Progenitor cell of endocrine pancreas (in vitro differentiated cells): ENCODE data around the gene KIRREL1. TPM values are rescaled to one million over a fixed set of nuclear protein-coding genes. Genes with fewer than 3 reads are reported as not detected.

Experiments
- DNase-seq: peaks from one replicate; pipeline ENCODE4 v3.0.0; 2021; ENCODE audit warnings: low spot score; ENCODE audit not compliant: unreplicated experiment
- H3K27ac Mint-ChIP-seq: 2 replicates; pipeline ENCODE4 v1.8.0; 2021; ENCODE audit warnings: mild to moderate bottlenecking, moderate library complexity, mixed read lengths
- H3K27me3 Mint-ChIP-seq: 2 replicates; pipeline ENCODE4 v1.8.0; 2021; ENCODE audit warnings: mixed read lengths
- H3K36me3 Mint-ChIP-seq: 2 replicates; pipeline ENCODE4 v1.8.0; 2022; ENCODE audit warnings: mixed read lengths; ENCODE audit not compliant: insufficient read depth
- H3K4me1 Mint-ChIP-seq: 2 replicates; pipeline ENCODE4 v1.8.0; 2021; ENCODE audit warnings: low read depth, mixed read lengths
- H3K4me3 Mint-ChIP-seq: 2 replicates; pipeline ENCODE4 v1.8.0; 2021; ENCODE audit warnings: low read depth, mild to moderate bottlenecking, moderate library complexity, mixed read lengths
- H3K9me3 Mint-ChIP-seq: 2 replicates; pipeline ENCODE4 v1.8.0; 2021; ENCODE audit warnings: low read depth, mixed read lengths
- CTCF ChIP-seq: fragments of 200-600 bp; sonication (generic); IDR thresholded peaks from one replicate; pipeline ENCODE4 v1.5.0; 2021; ENCODE audit warnings: antibody characterized with exemption, mild to moderate bottlenecking; ENCODE audit not compliant: unreplicated experiment
- total RNA-seq: library from RNA; stranded (reverse); gene quantifications from 2 replicates; pipeline ENCODE4 v1.2.1, GENCODE V29; 2021

KIRREL1 gene
- total RNA-seq, 1 donor from 2014 or later, result 43.8 TPM

- H3K4me1 Mint-ChIP-seq, result peaks cover 78% of the 10 kb centered on the region
- no peak for TF ChIP-seq CTCF
- H3K4me3 Mint-ChIP-seq, result no peak overlapping the region
- H3K27ac Mint-ChIP-seq, result no peak overlapping the region
- no peaks in the 10 kb centered on the region for H3K9me3 Mint-ChIP-seq
- DNase-seq, result no peak
- no peaks in the 10 kb centered on the region for H3K27me3 Mint-ChIP-seq
- H3K36me3 Mint-ChIP-seq, result peaks cover 2% of the 10 kb centered on the region
These were observed 11.8 kb downstream of the KIRREL1 start for GRCh38 chr1:158005224-158005623.

- Mint-ChIP-seq H3K9me3 (no peaks in the 10 kb centered on the region), H3K4me3 (no peak overlapping the region), H3K4me1 (peaks cover 83% of the 10 kb centered on the region), H3K27me3 (no peaks in the 10 kb centered on the region), H3K36me3 (peaks cover 2% of the 10 kb centered on the region), H3K27ac (no peak overlapping the region)
- no peak for DNase-seq
- TF ChIP-seq CTCF, result no peak
These were observed 13.7 kb downstream of the KIRREL1 start for GRCh38 chr1:158007180-158007579.

GRCh38 chr1:158007667-158008386 is 14.4 kb downstream of the KIRREL1 start:
- no peaks in the 10 kb centered on the region for H3K27me3 Mint-ChIP-seq
- H3K36me3 Mint-ChIP-seq, result peaks cover 2% of the 10 kb centered on the region
- H3K4me3 Mint-ChIP-seq, result no peak overlapping the region
- no peak for TF ChIP-seq CTCF
- no peaks in the 10 kb centered on the region for H3K9me3 Mint-ChIP-seq
- H3K4me1 Mint-ChIP-seq, result peaks cover 76% of the 10 kb centered on the region
- DNase-seq, result no peak
- H3K27ac Mint-ChIP-seq, result peak overlapping the region; percentile 51

- Mint-ChIP-seq H3K36me3 (peaks cover 2% of the 10 kb centered on the region), H3K27ac (no peak overlapping the region)
- DNase-seq, result no peak
These were observed 15.2 kb downstream of the KIRREL1 start for GRCh38 chr1:158008630-158009029.

GRCh38 chr1:158011714-158012113 is 18.3 kb downstream of the KIRREL1 start:
- H3K9me3 Mint-ChIP-seq, result no peaks in the 10 kb centered on the region
- H3K4me1 Mint-ChIP-seq, result peaks cover 65% of the 10 kb centered on the region
- no peak overlapping the region for H3K27ac Mint-ChIP-seq
- no peak for DNase-seq
- no peaks in the 10 kb centered on the region for H3K27me3 Mint-ChIP-seq
- H3K36me3 Mint-ChIP-seq, result no peaks in the 10 kb centered on the region
- TF ChIP-seq CTCF, result no peak
- H3K4me3 Mint-ChIP-seq, result no peak overlapping the region

More at GRCh38 chr1:158008630-158009029, 15.2 kb downstream of the KIRREL1 start:
- no peaks in the 10 kb centered on the region for H3K9me3 Mint-ChIP-seq
- no peak for TF ChIP-seq CTCF
- H3K4me3 Mint-ChIP-seq, result no peak overlapping the region
- peaks cover 70% of the 10 kb centered on the region for H3K4me1 Mint-ChIP-seq
- no peaks in the 10 kb centered on the region for H3K27me3 Mint-ChIP-seq
